Spleen (tissue), 11 donors: ENCODE results near the gene SEPTIN12. TPM values are rescaled to one million over a fixed set of nuclear protein-coding genes. Genes with fewer than 3 reads are reported as not detected.

Source experiments
- DNase-seq: peaks from one replicate; pipeline ENCODE4 v3.0.0-alpha.2; 2020
- H3K27ac ChIP-seq, 8 donors: fragments of 200-600 bp; sonication (generic) in 7 of 8; 1 replicate in 4 of 8; 2 replicates in 4 of 8; pipeline versions ENCODE4 v1.5.0 to v1.8.0; 2016 to 2021; ENCODE audit warnings: inconsistent platforms in 4 of 8, mild to moderate bottlenecking in 4 of 8, moderate library complexity in 1 of 8
- H3K27me3 ChIP-seq, 7 donors: fragments of 200-600 bp; sonication (generic) in 6 of 7; replicated peaks in 1 of 7; 1 replicate in 4 of 7; 2 replicates in 3 of 7; pipeline versions ENCODE4 v1.5.0 to v1.8.0; 2016 to 2021; ENCODE audit warnings: inconsistent platforms in 3 of 7, mild to moderate bottlenecking in 1 of 7
- H3K36me3 ChIP-seq, 6 donors: fragments of 200-600 bp; sonication (generic) in 5 of 6; 1 replicate in 4 of 6; 2 replicates in 2 of 6; pipeline versions ENCODE4 v1.5.0 to v1.8.0; 2016 to 2021; ENCODE audit warnings: inconsistent platforms in 2 of 6
- H3K4me1 ChIP-seq, 6 donors: fragments of 200-600 bp; sonication (generic) in 5 of 6; 1 replicate in 3 of 6; 2 replicates in 3 of 6; pipeline versions ENCODE4 v1.5.0 to v1.8.0; 2016 to 2021; ENCODE audit warnings: inconsistent platforms in 3 of 6
- H3K4me3 ChIP-seq, 8 donors: fragments of 200-600 bp; sonication (generic) in 7 of 8; 1 replicate in 4 of 8; 2 replicates in 4 of 8; pipeline versions ENCODE4 v1.5.0 to v1.8.0; 2016 to 2021; ENCODE audit warnings: inconsistent platforms in 4 of 8, mild to moderate bottlenecking in 4 of 8, moderate library complexity in 2 of 8
- H3K9me3 ChIP-seq, 8 donors: fragments of 200-600 bp; sonication (generic) in 7 of 8; 1 replicate in 4 of 8; 2 replicates in 4 of 8; pipeline versions ENCODE4 v1.5.0 to v1.8.0; 2016 to 2021; ENCODE audit warnings: inconsistent platforms in 4 of 8
- CTCF ChIP-seq, 11 experiments: fragments of 200-600 bp in 7 of 11; fragments of 450-650 bp in 4 of 11; sonication (generic) in 4 of 11; IDR thresholded peaks in 8 of 11; conservative IDR thresholded peaks in 3 of 11; 1 replicate in 7 of 11; 2 replicates in 4 of 11; pipeline versions ENCODE4 v1.4.0 to v1.8.0; 2016 to 2021; ENCODE audit warnings: antibody characterized with exemption in 11 of 11, inconsistent platforms in 4 of 11, mild to moderate bottlenecking in 1 of 11
- POLR2A ChIP-seq, 3 donors: fragments of 450-650 bp; IDR thresholded peaks; one replicate each; pipeline ENCODE4 v1.5.1; 2017; ENCODE audit warnings: antibody characterized with exemption in 3 of 3, mild to moderate bottlenecking in 1 of 3
- POLR2AphosphoS5 ChIP-seq, 3 donors: sonication (generic); formaldehyde crosslinking; IDR thresholded peaks; one replicate each; pipeline ENCODE4 v1.5.1; 2017; ENCODE audit warnings: antibody characterized with exemption in 3 of 3
- WGBS, 5 donors: extraction: QIAGEN DNeasy Blood & Tissue Kit in 3 of 5; methylation state at CpG; one replicate each; pipeline versions ENCODE4 v1.1.5 to v1.1.7; 2013 to 2018; 5-methylcytosine and 5-hydroxymethylcytosine counted together
- intact Hi-C: fragments of 100-400 bp; cut with DNase I; formaldehyde crosslinking; loops from one replicate; pipeline ENCODE4 v1.15.0; 2023; ENCODE audit warnings: low total_unique reads
- polyA plus RNA-seq, 3 donors: library from polyadenylated mRNA; stranded (reverse); fragments of 200-250 nt; gene quantifications; one replicate each; pipeline ENCODE4 v1.2.1, GENCODE V29; 2013
- total RNA-seq, 7 donors: library from RNA; depleted of rRNA in 3 of 7; stranded (reverse); fragments of >200 nt in 3 of 7; fragmentation: NEBNext Ultra II Directional in 4 of 7; extraction: Animal tissue kit (Norgen Biotek cat#: 25700) in 4 of 7; gene quantifications; one replicate each; pipeline versions ENCODE4 v1.1.0 to v1.2.1, GENCODE V29; 2016 to 2021
- donor health status: healthy with polysubstance abuse.
- donor health status: DM: no; HTN: no; CAD: no; lungs with moderate emphysema.
- donor health status: DM: no; HTN: no; CAD: no.
- donor health status: Bipolar disorder and iron deficiency.
- donor health status: healthy.
- donor health status: DM: no; HTN: no; CAD: no.
- donor health status: DM: yes; HTN: yes; CAD: no.

SEPTIN12 gene
- total and polyA plus RNA-seq, 10 donors: 0.37 TPM; not detected in 9

GRCh38 chr16:4753227-4753626, 34.9 kb downstream of the SEPTIN12 start:
- peaks cover 0 to 10% (median 2%) of the 10 kb centered on the region in 6 donors for H3K4me1 ChIP-seq
- H3K27me3 ChIP-seq: no peaks in the 10 kb centered on the region
- intact Hi-C loops: no loop called here
- WGBS, 5 donors: 92 to 95% (median 94%) methylated on average over 11 of the region's 11 CpGs
- peaks cover 4 to 100% (median 80%) of the 10 kb centered on the region in 6 donors for H3K36me3 ChIP-seq
- H3K9me3 ChIP-seq: peaks cover 0 to 13% (median 5%) of the 10 kb centered on the region in 8 donors
- TF ChIP-seq CTCF (IDR thresholded peaks at IDR 0.05 in 8 of 11, conservative IDR thresholded peaks at IDR 0.05 in 3 of 11): no peak
- no peak for TF ChIP-seq POLR2A (IDR thresholded peaks at IDR 0.05)
- TF ChIP-seq POLR2AphosphoS5 (IDR thresholded peaks at IDR 0.05): no peak
- no peak overlapping the region for H3K4me3 ChIP-seq
- no peak overlapping the region for H3K27ac ChIP-seq
- DNase-seq: no peak

- H3K27ac ChIP-seq: no peak overlapping the region
- intact Hi-C loops: no loop called here
- peak in 1 of 3 donors; percentile 19 for TF ChIP-seq POLR2AphosphoS5 (IDR thresholded peaks at IDR 0.05)
- no peak for TF ChIP-seq POLR2A (IDR thresholded peaks at IDR 0.05)
- TF ChIP-seq CTCF (IDR thresholded peaks at IDR 0.05 in 8 of 11, conservative IDR thresholded peaks at IDR 0.05 in 3 of 11): no peak
- 85 to 91% (median 90%) methylated on average over 20 to 44 of the region's 44 CpGs for WGBS, 5 donors
- H3K4me1 ChIP-seq: peaks cover 0 to 17% (median 6%) of the 10 kb centered on the region in 6 donors
- DNase-seq: no peak
- no peak overlapping the region for H3K4me3 ChIP-seq
- H3K27me3 ChIP-seq: no peaks in the 10 kb centered on the region
- H3K9me3 ChIP-seq: peaks cover 0 to 13% (median 5%) of the 10 kb centered on the region in 8 donors
- H3K36me3 ChIP-seq: peaks cover 4 to 93% (median 74%) of the 10 kb centered on the region in 6 donors
Observed at GRCh38 chr16:4752351-4753100, 35.6 kb downstream of the SEPTIN12 start.

GRCh38 chr16:4750896-4751295, 37.2 kb downstream of the SEPTIN12 start:
- Histone ChIP-seq H3K9me3 (peaks cover 0 to 13% (median 5%) of the 10 kb centered on the region in 8 donors), H3K4me1 (peaks cover 0 to 32% (median 10%) of the 10 kb centered on the region in 6 donors), H3K27me3 (no peaks in the 10 kb centered on the region), H3K27ac (no peak overlapping the region), H3K4me3 (no peak overlapping the region), H3K36me3 (peaks cover 4 to 77% (median 63%) of the 10 kb centered on the region in 6 donors)
- TF ChIP-seq POLR2A (IDR thresholded peaks at IDR 0.05): no peak
- intact Hi-C loops: no loop called here
- 84 to 92% (median 88%) methylated on average over 8 of the region's 8 CpGs for WGBS, 5 donors
- no peak for DNase-seq

GRCh38 chr16:4749700-4750257, 38.4 kb downstream of the SEPTIN12 start:
- DNase-seq: no peak
- Histone ChIP-seq H3K27ac (no peak overlapping the region), H3K36me3 (peaks cover 4 to 65% (median 53%) of the 10 kb centered on the region in 6 donors), H3K4me3 (no peak overlapping the region), H3K9me3 (peaks cover 0 to 3% (median 2%) of the 10 kb centered on the region in 8 donors), H3K27me3 (no peaks in the 10 kb centered on the region), H3K4me1 (peaks cover 0 to 32% (median 10%) of the 10 kb centered on the region in 6 donors)
- intact Hi-C loops: no loop called here
- WGBS, 5 donors: 82 to 93% (median 88%) methylated on average over 10 of the region's 10 CpGs
- TF ChIP-seq POLR2A (IDR thresholded peaks at IDR 0.05): no peak
- TF ChIP-seq POLR2AphosphoS5 (IDR thresholded peaks at IDR 0.05): peak in 1 of 3 donors; percentile 13
